Fibroblast of lung (primary cell): ENCODE data around the gene ANKEF1. TPM values are rescaled to one million over a fixed set of nuclear protein-coding genes. Genes with fewer than 3 reads are reported as not detected.

Experiments used
- DNase-seq, 2 donors: peaks; one replicate each; pipeline versions ENCODE4 v3.0.0 to v3.0.0-alpha.2; 2010; ENCODE audit warnings: low read depth in 2 of 2
- H2AFZ ChIP-seq: 2 replicates; pipeline ENCODE4 v1.5.1; 2012; ENCODE audit warnings: low read length, control low read depth, inconsistent platforms
- H3K27ac ChIP-seq: 2 replicates; pipeline ENCODE4 v1.5.1; 2011; ENCODE audit warnings: low read length, control low read depth; ENCODE audit not compliant: insufficient read depth
- H3K27me3 ChIP-seq: 2 replicates; pipeline ENCODE4 v1.5.1; 2011; ENCODE audit warnings: mild to moderate bottlenecking, low read length; ENCODE audit not compliant: control insufficient read depth, insufficient read depth
- H3K36me3 ChIP-seq: 2 replicates; pipeline ENCODE4 v1.5.1; 2011; ENCODE audit warnings: low read length; ENCODE audit not compliant: control insufficient read depth, insufficient read depth
- H3K4me1 ChIP-seq: 2 replicates; pipeline ENCODE4 v1.5.1; 2011; ENCODE audit warnings: low read length; ENCODE audit not compliant: control insufficient read depth, insufficient read depth; ENCODE audit errors: extremely low read depth
- H3K4me2 ChIP-seq: 2 replicates; pipeline ENCODE4 v1.5.1; 2011; ENCODE audit warnings: low read length, control low read depth; ENCODE audit not compliant: insufficient read depth; ENCODE audit errors: extremely low read depth
- H3K4me3 ChIP-seq, 4 experiments: fragments of 200-600 bp in 1 of 4; sonication (generic) in 1 of 4; replicated peaks in 1 of 4; 2 replicates each; pipeline ENCODE4 v1.5.1; 2011 to 2016; ENCODE audit warnings: low read length in 4 of 4, low read depth in 3 of 4, mild to moderate bottlenecking in 3 of 4, control low read depth in 2 of 4, inconsistent platforms in 1 of 4, mixed read lengths in 1 of 4; ENCODE audit not compliant: insufficient read depth in 1 of 4; ENCODE audit errors: control extremely low read depth in 1 of 4
- H3K79me2 ChIP-seq: 2 replicates; pipeline ENCODE4 v1.5.1; 2012; ENCODE audit warnings: mild to moderate bottlenecking, low read length, inconsistent platforms; ENCODE audit not compliant: control insufficient read depth, insufficient read depth
- H3K9ac ChIP-seq: 2 replicates; pipeline ENCODE4 v1.5.1; 2011; ENCODE audit warnings: mild to moderate bottlenecking, low read length, control low read depth; ENCODE audit not compliant: insufficient read depth
- H3K9me3 ChIP-seq: 2 replicates; pipeline ENCODE4 v1.5.1; 2012; ENCODE audit warnings: low read depth, low read length; ENCODE audit not compliant: control insufficient read depth, insufficient read depth
- H4K20me1 ChIP-seq: 2 replicates; pipeline ENCODE4 v1.5.1; 2011; ENCODE audit warnings: low read length; ENCODE audit not compliant: control insufficient read depth, insufficient read depth; ENCODE audit errors: extremely low read depth
- CTCF ChIP-seq, 2 donors: IDR thresholded peaks in 1 of 2; conservative IDR thresholded peaks in 1 of 2; 1 replicate in 1 of 2; 2 replicates in 1 of 2; pipeline ENCODE4 v1.5.1; 2011 to 2012; ENCODE audit warnings: low read length in 2 of 2, control low read depth in 1 of 2, inconsistent platforms in 1 of 2, low read depth in 1 of 2, mild to moderate bottlenecking in 1 of 2
- EZH2 ChIP-seq: IDR thresholded peaks from 2 replicates; pipeline ENCODE4 v1.5.1; 2012; ENCODE audit warnings: low read length, control low read depth, mild to moderate bottlenecking; ENCODE audit errors: missing control alignments
- polyA plus RNA-seq, 2 donors: library from polyadenylated mRNA; depleted of rRNA in 1 of 2; stranded (reverse) in 1 of 2; unstranded in 1 of 2; fragments of >200 nt; gene quantifications; 2 replicates each; pipeline ENCODE4 v1.2.1, GENCODE V29; 2011 to 2012; ENCODE audit warnings: missing spikeins in 1 of 2
- total RNA-seq: library from RNA; depleted of rRNA; stranded (reverse); fragments of >200 nt; gene quantifications from 2 replicates; pipeline ENCODE4 v1.2.1, GENCODE V29; 2014

The ANKEF1 gene
- total and polyA plus RNA-seq, 2 donors (not counting 1 experiment from before 2014, with no cell fraction given): 1.6 to 3.5 TPM

GRCh38 chr20:9995510-9996272 is 39.1 kb upstream of the ANKEF1 start:
- no peak overlapping the region for H3K4me3 ChIP-seq
- no peaks in the 10 kb centered on the region for H3K27me3 ChIP-seq
- H3K4me2 ChIP-seq: no peak overlapping the region
- H3K27ac ChIP-seq: no peak overlapping the region
- no peak overlapping the region for H2AFZ ChIP-seq
- no peaks in the 10 kb centered on the region for H3K79me2 ChIP-seq
- no peak overlapping the region for H3K9ac ChIP-seq
- H3K36me3 ChIP-seq: no peaks in the 10 kb centered on the region
- no peak for DNase-seq
- no peaks in the 10 kb centered on the region for H3K9me3 ChIP-seq
- no peaks in the 10 kb centered on the region for H4K20me1 ChIP-seq
- H3K4me1 ChIP-seq: no peaks in the 10 kb centered on the region
- TF ChIP-seq CTCF (conservative IDR thresholded peaks at IDR 0.05 in 1 of 2, IDR thresholded peaks at IDR 0.05 in 1 of 2; ENCODE audit: low read depth in 1 of 2, low read length in 2 of 2) (no peak), EZH2 (no peak)

- DNase-seq: peak; percentile 43 to 48
- TF ChIP-seq CTCF (conservative IDR thresholded peaks at IDR 0.05 in 1 of 2, IDR thresholded peaks at IDR 0.05 in 1 of 2; ENCODE audit: low read depth in 1 of 2, low read length in 2 of 2): no peak
- no peak for TF ChIP-seq EZH2
Observed at GRCh38 chr20:9996944-9997343, 37.8 kb upstream of the ANKEF1 start.

GRCh38 chr20:9999645-10000044 is 35.1 kb upstream of the ANKEF1 start:
- no peak for DNase-seq
- no peak overlapping the region for H3K9ac ChIP-seq
- no peaks in the 10 kb centered on the region for H3K4me1 ChIP-seq
- no peaks in the 10 kb centered on the region for H3K36me3 ChIP-seq
- no peak overlapping the region for H2AFZ ChIP-seq
- H3K9me3 ChIP-seq: no peaks in the 10 kb centered on the region
- H3K79me2 ChIP-seq: no peaks in the 10 kb centered on the region
- TF ChIP-seq EZH2 (no peak), CTCF (conservative IDR thresholded peaks at IDR 0.05 in 1 of 2, IDR thresholded peaks at IDR 0.05 in 1 of 2; ENCODE audit: low read depth in 1 of 2, low read length in 2 of 2) (no peak)
- H3K4me3 ChIP-seq: no peak overlapping the region
- H4K20me1 ChIP-seq: no peaks in the 10 kb centered on the region
- no peaks in the 10 kb centered on the region for H3K27me3 ChIP-seq
- no peak overlapping the region for H3K27ac ChIP-seq
- no peak overlapping the region for H3K4me2 ChIP-seq

More at GRCh38 chr20:9996944-9997343, 37.8 kb upstream of the ANKEF1 start:
- no peak overlapping the region for H2AFZ ChIP-seq
- no peak overlapping the region for H3K9ac ChIP-seq
- H3K4me3 ChIP-seq: no peak overlapping the region
- H3K27ac ChIP-seq: no peak overlapping the region
- no peaks in the 10 kb centered on the region for H3K4me1 ChIP-seq
- no peak overlapping the region for H3K4me2 ChIP-seq
- no peaks in the 10 kb centered on the region for H3K79me2 ChIP-seq
- no peaks in the 10 kb centered on the region for H3K27me3 ChIP-seq
- H4K20me1 ChIP-seq: no peaks in the 10 kb centered on the region
- H3K9me3 ChIP-seq: no peaks in the 10 kb centered on the region
- no peaks in the 10 kb centered on the region for H3K36me3 ChIP-seq
